PC-9 (cell line): ENCODE data around the gene ZNF407.

Source experiments
- EZH2 ChIP-seq: fragments of 200-600 bp; sonication (generic); IDR thresholded peaks from 2 replicates; pipeline ENCODE4 v1.8.0; 2017; ENCODE audit warnings: antibody characterized with exemption, low read depth
- TF ChIP-seq, protein P1 (sequence below): fragments of 200-600 bp; sonication (generic); conservative IDR thresholded peaks from 2 replicates; pipeline ENCODE4 v1.6.1; 2017; ENCODE audit warnings: mixed run types, antibody characterized with exemption, mild to moderate bottlenecking, moderate library complexity

- TF ChIP-seq, protein P1, sequence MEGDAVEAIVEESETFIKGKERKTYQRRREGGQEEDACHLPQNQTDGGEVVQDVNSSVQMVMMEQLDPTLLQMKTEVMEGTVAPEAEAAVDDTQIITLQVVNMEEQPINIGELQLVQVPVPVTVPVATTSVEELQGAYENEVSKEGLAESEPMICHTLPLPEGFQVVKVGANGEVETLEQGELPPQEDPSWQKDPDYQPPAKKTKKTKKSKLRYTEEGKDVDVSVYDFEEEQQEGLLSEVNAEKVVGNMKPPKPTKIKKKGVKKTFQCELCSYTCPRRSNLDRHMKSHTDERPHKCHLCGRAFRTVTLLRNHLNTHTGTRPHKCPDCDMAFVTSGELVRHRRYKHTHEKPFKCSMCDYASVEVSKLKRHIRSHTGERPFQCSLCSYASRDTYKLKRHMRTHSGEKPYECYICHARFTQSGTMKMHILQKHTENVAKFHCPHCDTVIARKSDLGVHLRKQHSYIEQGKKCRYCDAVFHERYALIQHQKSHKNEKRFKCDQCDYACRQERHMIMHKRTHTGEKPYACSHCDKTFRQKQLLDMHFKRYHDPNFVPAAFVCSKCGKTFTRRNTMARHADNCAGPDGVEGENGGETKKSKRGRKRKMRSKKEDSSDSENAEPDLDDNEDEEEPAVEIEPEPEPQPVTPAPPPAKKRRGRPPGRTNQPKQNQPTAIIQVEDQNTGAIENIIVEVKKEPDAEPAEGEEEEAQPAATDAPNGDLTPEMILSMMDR: no peak
- no peak for TF ChIP-seq EZH2
Measured at GRCh38 chr18:74589811-74590210, 7.9 kb upstream of the ZNF407 start.
